Measurements from ENCODE around the gene MGLL.
A peak's percentile ranks its signal among the peaks of the same experiment; 100 is the strongest.

Gene MGLL

DNA sequence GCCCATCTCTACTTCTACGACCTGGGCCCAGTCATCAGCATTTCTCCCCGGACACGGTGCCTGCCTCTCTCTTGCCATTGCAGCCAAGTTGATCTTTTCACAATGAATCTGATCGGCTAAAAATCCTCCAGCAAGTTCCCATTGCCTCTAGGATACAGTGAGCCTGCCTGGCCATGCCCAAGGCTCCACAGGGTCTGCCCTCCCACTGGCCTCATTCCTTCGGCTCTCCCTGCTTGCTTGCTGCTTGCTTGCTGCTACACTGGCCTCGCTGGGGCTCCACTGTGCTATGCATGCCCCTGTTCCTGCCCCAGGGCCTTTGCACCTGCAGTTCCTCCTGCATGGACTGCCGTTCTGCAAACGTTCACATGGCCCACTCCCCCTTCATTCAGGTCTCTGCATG lies 147.5 kb downstream of the MGLL start:
- DNase-seq (ENCODE audit: low spot score) = no peak

DNA sequence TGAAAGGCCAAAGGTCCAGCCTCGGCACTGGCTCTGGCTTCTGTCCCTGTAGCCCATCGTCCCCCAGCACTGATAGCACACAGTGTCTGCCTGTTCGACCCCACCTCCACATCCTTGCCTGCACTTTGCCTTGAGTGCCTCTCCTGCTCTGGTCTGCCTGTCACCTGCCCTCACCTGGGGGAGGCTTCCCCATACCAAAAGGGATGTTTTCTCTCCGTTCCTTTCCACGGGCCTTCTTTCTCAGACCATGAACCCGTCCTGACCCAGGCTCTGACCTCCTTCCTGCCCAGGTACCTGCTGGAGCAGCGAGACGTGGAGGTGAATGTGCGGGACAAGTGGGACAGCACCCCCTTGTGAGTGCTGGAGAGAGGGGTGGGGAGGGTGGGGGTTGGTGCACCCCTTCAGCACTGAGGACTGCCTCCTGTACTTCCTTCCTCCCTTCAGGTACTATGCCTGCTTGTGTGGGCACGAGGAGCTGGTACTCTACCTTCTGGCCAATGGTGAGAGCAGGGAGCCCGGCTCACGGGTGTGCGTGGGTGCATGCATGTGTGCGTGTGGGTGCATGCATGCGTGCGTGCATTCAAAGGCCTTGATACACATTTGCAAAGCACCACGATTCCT lies 148.1 kb downstream of the MGLL start:
- no peak for DNase-seq (ENCODE audit: low spot score)

DNA sequence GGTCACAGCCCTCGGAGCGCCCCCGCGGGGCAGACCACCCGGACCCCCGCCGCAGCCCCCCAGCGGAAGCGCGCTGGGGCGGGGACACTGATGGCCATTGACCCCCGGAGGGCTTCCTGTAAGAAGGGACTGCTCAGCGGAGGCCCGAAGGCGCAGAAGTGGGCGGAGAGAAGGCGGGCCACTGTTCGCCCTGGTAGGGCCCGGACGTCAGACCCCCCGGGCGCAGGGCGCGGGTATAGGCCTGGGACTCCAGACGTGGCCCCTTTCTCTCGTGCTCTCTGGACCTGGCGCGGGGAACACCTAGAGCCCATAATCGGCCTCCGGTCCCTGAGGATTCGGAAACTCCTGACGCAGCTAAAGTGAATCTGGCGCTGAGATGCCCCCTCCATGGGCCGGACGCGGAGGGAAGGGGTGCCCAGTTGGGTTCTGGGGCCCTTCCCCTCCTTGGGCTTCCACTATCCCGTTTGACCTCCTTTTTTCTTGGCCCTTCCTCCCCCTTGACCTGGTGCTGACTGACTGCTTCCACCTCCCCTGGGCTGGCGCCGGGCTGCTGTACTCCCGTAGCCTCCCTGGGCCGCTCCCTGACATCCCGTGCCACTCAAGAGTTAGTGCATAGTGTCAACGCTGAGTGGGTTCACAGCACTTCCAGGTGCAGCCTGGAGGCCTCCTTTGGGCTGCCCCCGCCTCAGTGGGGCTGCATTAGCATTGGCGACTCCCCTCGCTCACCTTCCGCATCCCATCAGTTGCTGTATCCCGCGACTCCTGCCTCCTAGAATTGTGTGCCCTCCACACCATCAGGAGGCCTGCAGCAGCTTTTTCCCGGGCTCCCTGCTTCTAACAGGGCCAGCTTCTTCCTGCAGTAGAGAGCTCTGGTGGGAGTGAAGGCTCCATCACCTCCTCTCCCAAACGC lies 148.9 kb downstream of the MGLL start:
- peak; percentile 32 for DNase-seq (ENCODE audit: low spot score)

DNA sequence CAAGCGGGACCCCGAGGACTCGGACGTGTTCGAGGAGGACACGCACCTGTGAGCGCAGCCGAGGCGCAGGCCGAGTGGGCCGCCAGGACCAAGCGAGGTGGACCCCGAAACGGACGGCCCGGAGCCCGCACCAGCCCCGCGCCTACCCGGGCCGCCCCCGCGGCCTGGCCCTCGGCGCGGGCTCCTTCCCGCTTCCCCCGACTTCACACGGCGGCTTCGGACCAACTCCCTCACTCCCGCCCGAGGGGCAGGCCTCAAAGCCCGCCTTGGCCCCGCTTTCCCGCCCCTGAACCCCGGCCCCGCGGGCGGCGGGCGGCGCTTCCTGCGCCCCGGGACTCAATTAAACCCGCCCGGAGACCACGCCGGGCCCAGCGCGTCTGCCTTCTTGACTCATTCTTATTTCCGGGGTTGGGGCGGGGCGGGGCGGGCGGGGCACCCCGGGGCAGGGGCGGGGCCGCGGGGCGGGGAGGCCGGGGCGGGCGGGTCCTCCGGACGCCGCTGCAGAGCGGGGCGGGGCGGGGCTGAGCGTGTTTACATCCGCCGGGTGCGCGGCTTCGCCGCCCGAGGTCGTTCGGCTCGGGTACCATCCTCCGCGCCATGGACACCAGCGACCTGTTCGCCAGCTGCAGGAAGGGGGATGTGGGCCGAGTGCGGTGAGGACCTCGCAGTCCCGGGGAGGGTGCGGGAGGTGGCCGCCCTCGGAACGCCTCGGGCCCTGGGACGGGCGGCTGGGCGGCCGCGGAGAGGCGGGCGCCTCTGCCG lies 149.7 kb downstream of the MGLL start, which contains the start of gene ABTB1:
TSS of gene ABTB1 (plus strand) at position 524 of the 762 bp plus-strand sequence. CDS start at position 598, 74 bp downstream.
- peak; percentile 69 for DNase-seq (ENCODE audit: low spot score)

DNA sequence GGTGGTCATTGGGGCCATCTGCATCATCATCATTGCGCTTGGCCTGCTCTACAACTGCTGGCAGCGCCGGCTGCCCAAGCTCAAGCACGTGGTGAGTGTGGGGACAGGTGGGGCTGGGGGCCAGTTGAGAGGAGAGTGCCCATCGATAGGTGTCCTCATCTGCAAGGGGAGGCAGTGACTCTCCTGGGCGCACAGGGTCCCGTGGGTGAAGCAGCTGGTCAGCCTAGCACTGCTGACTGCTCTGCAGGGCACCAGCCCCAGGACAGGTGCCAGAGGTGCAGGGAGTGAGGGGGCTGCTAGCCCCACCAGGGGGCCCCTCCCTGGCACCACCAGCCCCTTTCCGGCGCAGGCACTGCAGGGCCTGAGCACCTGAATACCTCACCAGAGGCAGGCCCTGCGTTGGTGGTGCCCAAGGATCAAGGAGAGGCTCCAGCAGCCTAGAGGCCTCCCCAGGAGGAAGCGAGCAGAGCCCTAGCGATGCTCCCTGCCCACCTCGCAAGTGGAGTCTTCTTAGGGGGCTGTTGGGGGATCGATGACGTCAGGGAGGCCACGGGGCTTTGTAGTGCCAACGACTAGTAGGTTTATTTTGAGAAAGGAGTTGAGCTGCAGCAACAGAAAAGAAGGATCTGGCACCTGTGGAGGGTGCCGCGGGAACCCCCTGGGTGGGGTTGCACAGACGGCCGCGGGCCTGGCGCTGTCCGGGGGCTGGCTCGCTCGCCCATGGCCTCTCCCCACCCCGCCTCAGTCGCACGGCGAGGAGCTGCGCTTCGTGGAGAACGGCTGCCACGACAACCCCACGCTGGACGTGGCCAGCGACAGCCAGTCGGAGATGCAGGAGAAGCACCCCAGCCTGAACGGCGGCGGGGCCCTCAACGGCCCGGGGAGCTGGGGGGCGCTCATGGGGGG lies 150.5 kb downstream of the MGLL start:
- no peak for DNase-seq (ENCODE audit: low spot score)

DNA sequence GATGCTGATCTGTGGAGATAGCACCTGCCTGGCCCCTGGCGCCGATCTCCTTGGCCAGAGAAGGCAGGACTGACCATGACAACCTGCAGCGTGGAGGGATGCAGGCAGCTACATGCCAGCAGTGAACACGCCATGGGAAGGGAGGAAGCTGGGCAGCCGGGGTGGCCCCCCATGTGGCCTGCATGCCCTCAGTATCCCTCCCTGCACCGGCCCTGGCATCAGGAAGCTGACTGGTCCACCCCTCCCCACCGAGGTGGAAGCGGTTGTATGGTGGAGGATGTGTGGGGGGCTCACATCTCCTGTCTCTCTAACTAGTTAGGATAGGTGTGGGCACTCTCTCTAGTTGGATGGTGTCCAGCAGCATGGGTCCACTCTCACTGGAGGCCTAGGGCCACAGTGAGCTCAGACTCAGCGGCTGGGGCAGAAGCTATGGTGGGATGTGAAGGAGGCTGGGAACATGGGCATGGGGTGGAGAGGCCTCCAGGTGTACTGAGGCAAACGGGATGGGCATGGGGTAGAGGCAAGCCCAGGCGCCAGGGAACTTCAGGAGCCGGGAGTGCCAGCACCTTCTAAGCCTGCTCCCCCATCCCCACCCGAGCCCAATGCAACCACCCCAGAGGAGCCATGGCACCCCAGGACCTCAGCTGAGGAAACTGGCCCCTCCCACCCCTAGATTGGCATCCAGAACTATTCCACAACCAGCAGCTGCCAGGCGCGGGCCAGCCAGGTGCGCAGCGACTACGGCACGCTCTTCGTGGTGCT lies 151.4 kb downstream of the MGLL start:
- DNase-seq (ENCODE audit: low spot score) = no peak

DNA sequence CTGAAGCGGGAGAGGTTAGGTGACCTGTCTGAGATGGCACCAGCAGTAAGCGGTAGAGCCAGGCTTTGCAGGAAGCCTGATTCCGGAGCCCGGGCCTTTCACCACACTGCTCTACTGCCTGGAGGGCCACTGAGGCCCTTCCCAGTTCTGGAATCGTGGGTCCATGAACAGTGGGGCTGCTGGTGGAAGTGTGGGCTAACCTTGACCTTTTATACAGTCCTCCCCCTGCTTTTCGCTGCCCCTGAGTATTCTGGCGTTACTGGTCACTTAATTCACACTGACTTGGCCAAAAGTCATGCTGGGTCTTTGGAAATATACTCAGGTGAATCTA lies 152.1 kb downstream of the MGLL start:
- DNase-seq (ENCODE audit: low spot score) = no peak

DNA sequence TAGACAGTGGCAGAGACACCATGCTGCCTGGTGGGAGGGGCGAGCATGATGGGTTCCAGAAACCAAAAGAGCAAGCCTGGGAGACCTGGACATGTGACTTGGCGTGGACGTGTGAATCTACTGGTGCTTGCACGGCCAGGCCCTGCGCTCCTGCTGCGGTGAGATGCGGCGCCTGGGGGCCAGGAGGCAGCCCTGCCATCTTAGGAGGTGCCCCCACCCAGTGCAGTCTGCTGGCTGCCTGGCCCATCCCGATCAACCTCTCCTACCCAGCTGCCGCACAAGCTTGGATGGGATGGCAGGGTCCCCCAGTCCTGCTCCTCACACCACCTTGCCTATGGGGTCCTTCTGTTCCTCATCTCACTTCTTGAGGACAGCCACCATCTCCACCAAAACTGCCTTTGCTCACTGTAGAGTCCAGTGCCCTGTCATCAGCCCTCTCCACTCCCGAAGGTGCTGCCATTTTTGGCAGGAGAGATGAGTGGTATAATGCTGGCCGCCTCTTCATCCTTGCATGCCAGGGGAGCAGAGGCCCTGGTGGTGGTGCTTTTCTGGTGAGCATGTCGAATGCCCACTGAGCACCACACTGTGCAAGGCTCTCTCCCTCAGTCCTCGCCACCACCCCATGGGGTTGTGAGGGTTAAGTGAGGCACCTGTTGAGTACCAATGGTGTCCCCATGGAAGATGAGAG lies 152.6 kb downstream of the MGLL start:
- DNase-seq (ENCODE audit: low spot score) = no peak

DNA sequence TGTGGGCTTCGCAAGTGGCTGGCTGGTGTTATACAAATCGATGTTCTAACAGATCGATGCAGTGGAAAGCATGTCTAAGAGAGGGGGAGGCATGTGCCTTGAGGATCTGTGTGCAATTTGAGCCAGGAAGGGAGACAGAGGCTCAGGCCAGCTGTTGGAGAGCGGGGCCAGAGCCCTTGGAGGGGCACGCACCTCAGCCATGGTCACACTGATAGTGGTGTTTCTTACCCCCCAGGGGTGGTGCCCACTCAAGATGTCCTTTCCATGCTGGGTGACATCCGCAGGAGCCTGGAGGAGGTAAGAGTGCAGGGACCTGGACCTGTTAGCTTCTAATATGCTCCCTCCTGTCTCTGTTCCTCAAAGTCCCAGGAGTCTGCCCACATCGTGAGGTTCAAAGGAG lies 153.4 kb downstream of the MGLL start:
- no peak for DNase-seq (ENCODE audit: low spot score)

DNA sequence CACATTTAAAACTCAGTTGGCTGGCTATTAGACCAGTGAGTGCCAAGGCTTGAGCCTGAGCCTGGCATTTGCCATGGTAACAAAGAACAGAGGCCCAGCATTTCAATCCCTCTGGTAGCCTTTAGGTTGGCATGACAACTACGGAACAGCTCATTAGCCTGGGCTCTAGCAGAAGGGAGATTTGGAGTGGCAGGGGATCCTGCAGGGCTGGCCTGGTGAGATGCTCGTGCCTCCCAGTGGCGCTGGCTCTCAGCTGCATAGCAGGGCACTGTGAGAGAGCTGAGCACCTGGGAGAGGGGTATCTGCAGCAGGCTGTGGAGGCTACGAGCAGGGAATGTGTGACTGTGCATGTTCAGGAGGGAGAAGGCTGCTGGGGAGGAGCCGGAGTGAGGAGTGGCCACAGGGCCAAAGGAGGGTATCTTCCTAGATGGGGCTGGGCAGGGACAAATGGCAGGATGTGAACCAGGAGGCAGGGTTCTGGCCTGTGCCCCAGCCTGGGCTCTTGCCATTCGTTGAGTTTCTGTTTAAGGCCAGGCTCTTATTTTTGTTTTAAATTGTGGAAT lies 155.1 kb downstream of the MGLL start:
- DNase-seq (ENCODE audit: low spot score) = no peak

DNA sequence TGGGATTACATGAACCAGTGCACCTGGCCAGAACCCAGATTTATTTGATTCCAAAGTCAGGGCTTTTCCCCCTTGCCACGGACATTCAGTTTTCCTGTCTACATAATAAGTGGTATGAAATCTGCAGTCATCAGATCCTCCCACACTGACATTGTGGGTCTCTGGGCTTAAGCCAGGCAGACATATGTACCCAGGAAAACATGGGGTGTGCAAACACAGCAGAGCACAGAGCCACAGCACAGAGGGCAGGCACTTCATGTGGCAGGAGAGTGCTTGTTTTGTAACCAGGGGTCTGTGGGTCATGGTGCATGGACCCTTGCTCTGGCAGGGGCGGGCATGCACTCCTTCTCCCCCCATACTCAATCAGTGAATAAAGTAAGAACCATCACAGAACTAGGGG lies 155.6 kb downstream of the MGLL start:
- DNase-seq (ENCODE audit: low spot score) = no peak

DNA sequence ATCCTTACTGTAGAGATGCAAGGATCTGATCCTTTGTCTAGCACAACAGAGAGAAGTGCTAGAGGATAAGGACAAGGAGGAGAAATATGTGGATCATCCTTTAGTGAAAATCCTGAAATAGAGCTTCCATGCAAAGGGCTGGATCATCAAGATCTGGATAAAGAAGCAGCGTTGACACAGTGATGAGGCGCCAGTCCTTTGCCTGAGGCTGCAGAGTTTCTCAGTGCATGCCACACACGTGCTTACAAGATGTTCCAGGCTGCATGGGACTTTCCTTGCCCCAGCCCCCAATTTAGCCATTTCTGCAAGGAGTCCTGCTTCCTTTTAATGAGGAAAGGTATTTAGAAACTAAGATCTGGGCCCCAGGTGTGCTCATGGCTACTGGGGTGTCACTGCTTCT lies 156.7 kb downstream of the MGLL start:
- no peak for DNase-seq (ENCODE audit: low spot score)

DNA sequence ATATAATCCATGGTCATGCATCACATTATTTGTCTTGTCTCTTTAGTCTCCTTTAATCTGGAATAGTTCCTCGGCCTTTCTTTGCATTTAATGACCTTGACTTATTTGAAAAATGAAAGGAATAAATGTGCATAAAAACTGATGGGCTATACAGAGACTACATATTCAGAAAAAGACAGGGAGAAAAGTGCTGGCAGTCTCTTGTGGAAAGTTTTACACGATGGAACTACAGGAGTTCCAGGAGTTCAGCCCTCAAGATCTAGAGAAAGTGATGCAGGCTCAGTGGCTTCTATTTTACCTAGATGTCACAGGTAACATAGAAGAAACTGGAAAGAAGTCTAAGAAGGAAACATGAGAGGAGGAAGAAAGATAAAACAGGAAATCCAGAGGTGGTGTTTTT lies 157.2 kb downstream of the MGLL start:
- DNase-seq (ENCODE audit: low spot score) = no peak

DNA sequence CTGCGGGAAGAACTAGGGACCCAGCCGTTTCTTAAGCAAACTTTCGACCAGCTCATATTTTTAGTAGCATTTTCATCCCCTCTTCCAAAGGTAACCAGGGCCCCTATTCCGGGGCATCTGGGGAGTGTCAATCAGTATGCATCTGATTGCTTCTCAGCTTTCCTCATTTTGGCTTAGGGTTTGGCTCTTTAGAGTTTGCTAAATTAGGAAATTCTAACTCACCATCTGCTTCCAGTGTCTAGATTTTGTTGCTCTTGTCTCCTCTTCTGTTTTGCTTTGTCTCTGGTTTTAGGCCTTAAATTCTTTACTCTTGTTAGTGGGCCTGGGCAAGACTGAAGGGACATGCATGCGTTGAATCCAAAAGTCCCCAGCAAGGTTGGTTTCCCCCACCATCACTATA lies 159.2 kb downstream of the MGLL start:
- DNase-seq (ENCODE audit: low spot score) = no peak

DNA sequence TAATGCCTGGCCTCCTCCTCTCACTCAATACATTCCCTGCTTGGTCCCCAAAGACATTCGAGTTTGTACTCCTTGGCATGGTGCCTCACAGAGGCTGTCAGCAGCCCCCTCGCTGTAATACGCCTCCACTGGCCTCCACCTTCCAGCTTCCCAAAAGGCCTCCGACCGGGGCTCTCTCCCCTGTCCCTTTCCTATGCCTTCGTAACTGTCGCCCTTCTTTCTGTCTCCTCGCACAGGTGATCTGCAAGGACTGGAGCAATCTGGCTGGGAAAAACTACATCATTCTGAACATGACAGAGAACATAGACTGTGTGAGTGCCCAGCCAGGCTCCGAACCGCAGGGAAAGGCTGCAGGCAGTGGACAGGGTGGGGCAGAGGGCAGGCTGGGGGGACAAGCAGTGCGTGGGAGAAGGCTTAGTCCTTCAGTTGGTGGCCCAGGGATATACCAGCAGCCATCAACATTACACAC lies 160.3 kb downstream of the MGLL start:
- DNase-seq (ENCODE audit: low spot score) = no peak

DNA sequence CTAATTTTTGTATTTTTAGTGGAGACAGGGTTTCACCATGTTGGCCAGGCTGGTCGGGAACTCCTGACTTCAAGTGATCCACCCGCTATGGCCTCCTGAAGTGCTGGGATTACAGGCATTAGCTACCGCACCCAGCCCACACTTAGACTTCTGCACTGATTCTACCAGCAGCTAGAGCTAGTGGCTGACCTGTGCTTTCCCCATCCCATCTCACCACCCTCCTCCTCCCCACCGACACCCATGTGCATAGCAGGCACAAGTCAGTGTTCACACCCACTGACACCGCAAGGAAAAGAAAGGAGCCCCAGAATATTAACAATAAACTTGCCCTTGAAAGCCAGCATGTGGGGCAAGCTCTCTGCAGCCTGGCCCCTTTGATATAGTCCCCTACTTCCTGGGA lies 160.7 kb downstream of the MGLL start:
- DNase-seq (ENCODE audit: low spot score) = no peak

DNA sequence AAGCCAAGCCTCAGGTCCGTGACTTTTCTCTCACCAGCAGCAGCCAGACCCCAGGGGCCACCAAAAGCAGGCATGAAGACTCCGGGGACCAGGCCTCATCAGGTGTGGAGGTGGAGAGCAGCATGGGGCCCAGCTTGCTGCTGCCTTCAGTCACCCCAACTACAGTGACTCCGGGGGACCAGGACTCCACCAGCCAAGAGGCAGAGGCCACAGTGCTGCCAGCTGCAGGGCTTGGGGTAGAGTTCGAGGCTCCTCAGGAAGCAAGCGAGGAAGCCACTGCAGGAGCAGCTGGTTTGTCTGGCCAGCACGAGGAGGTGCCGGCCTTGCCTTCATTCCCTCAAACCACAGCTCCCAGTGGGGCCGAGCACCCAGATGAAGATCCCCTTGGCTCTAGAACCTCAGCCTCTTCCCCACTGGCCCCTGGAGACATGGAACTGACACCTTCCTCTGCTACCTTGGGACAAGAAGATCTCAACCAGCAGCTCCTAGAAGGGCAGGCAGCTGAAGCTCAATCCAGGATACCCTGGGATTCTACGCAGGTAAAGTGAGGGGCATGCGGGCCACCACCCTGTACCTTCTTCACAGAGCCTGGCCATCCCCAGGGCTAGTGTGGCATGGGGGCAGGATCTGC lies 161.6 kb downstream of the MGLL start:
- DNase-seq (ENCODE audit: low spot score) = no peak

DNA sequence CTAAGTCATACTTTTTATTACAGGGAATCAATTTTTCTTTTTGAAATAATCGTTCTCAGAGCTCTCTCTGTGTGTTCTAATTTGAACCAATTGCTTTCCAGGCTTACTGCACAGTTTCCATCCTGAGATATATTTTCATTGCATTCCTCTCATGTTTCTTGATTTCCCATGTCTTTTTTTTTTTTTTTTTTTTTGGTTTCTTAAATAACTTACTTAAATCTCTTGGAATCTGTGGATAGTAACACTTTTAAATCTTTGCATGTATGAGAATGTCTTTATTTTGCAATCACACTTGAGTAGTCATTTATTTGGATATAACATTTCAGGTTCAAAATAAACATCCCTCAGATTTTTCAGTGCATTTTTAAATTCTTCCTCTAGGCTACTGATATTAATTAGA lies 164.1 kb downstream of the MGLL start:
- no peak for DNase-seq (ENCODE audit: low spot score)

DNA sequence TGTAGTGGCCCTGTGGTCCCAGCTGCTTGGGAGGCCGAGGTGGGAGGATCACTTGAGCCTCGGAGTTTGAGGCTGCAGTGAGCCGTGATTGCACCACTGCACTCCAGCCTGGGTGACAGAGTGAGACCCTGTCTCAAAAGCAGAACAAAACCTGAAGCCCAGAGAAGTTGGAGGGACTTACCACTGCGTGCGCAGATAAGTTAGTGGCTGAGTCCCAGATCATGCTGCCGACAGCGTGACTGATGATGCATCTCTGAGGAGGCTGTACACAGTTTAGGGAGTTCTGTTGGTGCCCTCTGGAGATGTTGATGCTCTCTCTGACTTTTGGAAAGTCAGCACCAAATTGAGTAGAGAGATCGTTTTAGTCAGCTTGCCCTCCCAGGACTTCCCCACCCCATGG lies 165.4 kb downstream of the MGLL start:
- no peak for DNase-seq (ENCODE audit: low spot score)

DNA sequence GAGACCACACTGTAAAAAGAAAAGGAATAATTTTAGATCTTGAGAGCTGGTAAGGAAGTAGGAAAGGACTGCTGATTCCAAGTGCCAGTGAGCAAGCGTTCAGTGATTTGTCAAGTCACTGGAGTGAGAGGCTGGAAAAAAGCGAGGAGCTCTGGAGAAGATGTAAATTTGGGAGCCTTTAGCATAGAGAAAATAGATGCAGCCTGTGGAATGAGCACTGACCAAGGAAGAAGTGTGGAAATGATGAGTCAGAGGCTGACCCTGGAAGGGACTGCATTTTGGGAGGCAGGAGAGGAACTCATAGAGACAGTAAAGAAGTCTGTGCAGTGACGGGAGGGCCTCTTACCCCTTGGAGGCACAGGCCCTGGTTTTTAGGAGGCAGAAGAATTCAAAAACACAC lies 166.7 kb downstream of the MGLL start:
- no peak for DNase-seq (ENCODE audit: low spot score)

Data from SW480 (cell line).